ENCODE data around the gene EXOSC10. TPM values are rescaled to one million over a fixed set of nuclear protein-coding genes. Genes with fewer than 3 reads are reported as not detected.

EXOSC10 gene
- total and polyA plus RNA-seq, 2 of the 4 experiments (the other 2 are of a cell fraction): 64.5 to 66.0 TPM

GRCh38 chr1:11061652-11062365, 37.9 kb downstream of the EXOSC10 start:
- peak overlapping the region; percentile 40 for H2AFZ ChIP-seq (replicated peaks; ENCODE audit: low read length, poor library complexity)
- peak overlapping the region; percentile 22; the same call in 1 of the 2 replicates for H2AK5ac ChIP-seq (ENCODE audit: low read depth, low read length)
- H2BK120ac ChIP-seq (ENCODE audit: low read depth, low read length): no peak overlapping the region
- peaks cover 8% of the 10 kb centered on the region for H3K4me1 ChIP-seq (ENCODE audit: control insufficient read depth, insufficient read depth, low read length)
- dilution Hi-C loops (cut with HindIII; ENCODE audit: low sequenced_read_pairs, unreplicated experiment) (no loop called here), in situ Hi-C loops (cut with MboI; ENCODE audit: low sequenced_read_pairs) (no loop called here), intact Hi-C loops (cut with micrococcal nuclease) (no loop called here)
- H3K79me1 ChIP-seq (ENCODE audit: low read depth in 1 of 2, low read length in 2 of 2): peaks cover 28 to 46% of the 10 kb centered on the region in 2 experiments
- WGBS, 2 experiments (ENCODE audit: extremely low coverage in 2 of 2, insufficient read length in 1 of 2): no CpG with 5 or more reads among the region's 5 CpGs
- H4K5ac ChIP-seq (ENCODE audit: low read depth, low read length): no peak overlapping the region
- no peaks in the 10 kb centered on the region; the same call in 1 of the 2 replicates for H4K20me1 ChIP-seq (ENCODE audit: insufficient read depth, low read length)
- H2AK9ac ChIP-seq (replicated peaks; ENCODE audit: low read depth, low read length, poor library complexity): peak overlapping the region; percentile 33
- POLR2A ChIA-PET (ENCODE audit: unreplicated experiment): no interaction called here
- peaks cover 8% of the 10 kb centered on the region; the same call in 1 of the 2 replicates for H3K9me1 ChIP-seq (ENCODE audit: insufficient read depth, low read length)
- H3K27ac ChIP-seq (ENCODE audit: insufficient read depth, low read length): no peak overlapping the region
- BruUV-seq (replicated peaks): no TSS peak
- CTCF ChIA-PET: interaction anchor here (1.7 kb wide), 1 partner anchor 24 kb away, joined by 9 read pairs; no protein-coding TSS in a partner anchor
- no peak overlapping the region for H3K14ac ChIP-seq (replicated peaks; ENCODE audit: low read depth, low read length)
- H3K9ac ChIP-seq (ENCODE audit: low read depth, low read length): no peak overlapping the region
- no peak overlapping the region for H2BK5ac ChIP-seq (ENCODE audit: low read depth, low read length, poor library complexity, severe bottlenecking)
- no peaks in the 10 kb centered on the region for H3K9me3 ChIP-seq (ENCODE audit: control insufficient read depth, insufficient read depth, low read length)
- H3K18ac ChIP-seq (ENCODE audit: low read depth, low read length): no peak overlapping the region
- H4K8ac ChIP-seq (ENCODE audit: low read depth in 2 of 2, low read length in 2 of 2): 0 out of 4 replicates have a peak overlapping the region, but pooled peaks of 1 of the 2 experiments have one; percentile 42
- no peak overlapping the region for H2BK15ac ChIP-seq (ENCODE audit: low read depth, low read length)
- peak overlapping the region; percentile 41 for H3K23ac ChIP-seq (ENCODE audit: low read depth, low read length)
- H3K4me2 ChIP-seq (ENCODE audit: low read depth, low read length): no peak overlapping the region
- DNase-seq (no peak), ATAC-seq (ENCODE audit: low read depth) (no peak)
- H3K4ac ChIP-seq (ENCODE audit: low read depth, low read length): no peak overlapping the region
- no peak overlapping the region for H3K56ac ChIP-seq (ENCODE audit: extremely low read depth, insufficient read depth, low read length)
- H3K27me3 ChIP-seq (ENCODE audit: control insufficient read depth, insufficient read depth, low read length): no peaks in the 10 kb centered on the region
- H2BK20ac ChIP-seq (ENCODE audit: low read depth, low read length): no peak overlapping the region
- H4K91ac ChIP-seq (ENCODE audit: insufficient read depth, low read depth, low read length): no peak overlapping the region
- H3K36me3 ChIP-seq (ENCODE audit: control insufficient read depth, insufficient read depth, low read length): peaks cover 30% of the 10 kb centered on the region
- H3K4me3 ChIP-seq (ENCODE audit: insufficient read depth, low read depth, low read length): no peak overlapping the region
- TF ChIP-seq NFE2L2 (IDR thresholded peaks at IDR 0.05; ENCODE audit: low read depth, low read length) (no peak), RCOR1 (IDR thresholded peaks at IDR 0.05; ENCODE audit: insufficient replicate concordance, low read length) (no peak), CTCF (conservative IDR thresholded peaks at IDR 0.05; ENCODE audit: low read depth, low read length) (no peak), RFX5 (IDR thresholded peaks at IDR 0.05; ENCODE audit: low read depth, low read length) (no peak), CHD1 (IDR thresholded peaks at IDR 0.05; ENCODE audit: low read depth, low read length) (no peak), MAFK (IDR thresholded peaks at IDR 0.05; ENCODE audit: low read depth, low read length) (no peak), SMC3 (IDR thresholded peaks at IDR 0.05; ENCODE audit: low read depth, low read length) (no peak), USF2 (IDR thresholded peaks at IDR 0.05; ENCODE audit: low read depth, low read length) (no peak), RAD21 (IDR thresholded peaks at IDR 0.05; ENCODE audit: low read length) (no peak), POLR2A (IDR thresholded peaks at IDR 0.05; ENCODE audit: low read depth, low read length) (no peak), MAZ (IDR thresholded peaks at IDR 0.05; ENCODE audit: borderline replicate concordance, low read depth, low read length) (no peak), MXI1 (IDR thresholded peaks at IDR 0.05; ENCODE audit: borderline replicate concordance, low read depth, low read length) (no peak), FOS (IDR thresholded peaks at IDR 0.05; ENCODE audit: low read depth, low read length) (no peak), ELK1 (IDR thresholded peaks at IDR 0.05; ENCODE audit: borderline replicate concordance, low read depth, low read length) (no peak), BHLHE40 (IDR thresholded peaks at IDR 0.05; ENCODE audit: low read depth, low read length) (no peak)

Data from IMR-90 (cell line).